K562 (cell line): ENCODE measurements around the gene YES1. TPM values are rescaled to one million over a fixed set of nuclear protein-coding genes. Genes with fewer than 3 reads are reported as not detected.

Experiments used
- BACH1 ChIP-seq: fragments of 200-800 bp; sonication (Bioruptor generic); IDR thresholded peaks from 2 replicates; pipeline ENCODE4 v1.6.1; 2016; ENCODE audit warnings: missing genetic modification characterization, missing compliant biosample characterization
- C11orf30 ChIP-seq: fragments of 450-650 bp; IDR thresholded peaks from 2 replicates; pipeline ENCODE4 v1.6.1; 2016; ENCODE audit warnings: low read depth, mild to moderate bottlenecking
- CBFA2T3 ChIP-seq: fragments of 450-650 bp; IDR thresholded peaks from 2 replicates; pipeline ENCODE4 v1.6.1; 2017
- CHD7 ChIP-seq: fragments of 200-600 bp; sonication (generic); IDR thresholded peaks from one replicate; pipeline ENCODE4 v1.6.1; 2012; ENCODE audit warnings: mild to moderate bottlenecking, low read depth, low read length, inconsistent platforms
- E4F1 ChIP-seq: fragments of 250-450 bp; sonication (Bioruptor Pico); IDR thresholded peaks from 2 replicates; pipeline ENCODE4 v1.5.0; 2021; ENCODE audit warnings: mild to moderate bottlenecking, borderline replicate concordance
- SMARCC2 ChIP-seq: fragments of 450-650 bp; IDR thresholded peaks from 2 replicates; pipeline ENCODE4 v1.6.1; 2017; ENCODE audit warnings: antibody characterized with exemption, moderate library complexity, mild to moderate bottlenecking, low read depth
- TEAD1 ChIP-seq, 2 experiments: fragments of 450-650 bp in 1 of 2; sonication (generic) in 1 of 2; formaldehyde crosslinking; IDR thresholded peaks; 2 replicates each; pipeline versions ENCODE4 v1.4.0 to v1.8.0; 2020 to 2022; ENCODE audit warnings: mild to moderate bottlenecking in 2 of 2, missing genetic modification reagents in 1 of 2
- TOE1 ChIP-seq, 2 experiments: fragments of 450-650 bp in 1 of 2; sonication (generic) in 1 of 2; formaldehyde crosslinking in 1 of 2; IDR thresholded peaks; 2 replicates each; pipeline versions ENCODE4 v1.7.1 to v1.8.0; 2016 to 2022; ENCODE audit warnings: borderline replicate concordance in 2 of 2, mild to moderate bottlenecking in 2 of 2, antibody characterized with exemption in 1 of 2, inconsistent platforms in 1 of 2, low read depth in 1 of 2, missing genetic modification reagents in 1 of 2, moderate library complexity in 1 of 2
- ZBTB49 ChIP-seq: sonication (generic); formaldehyde crosslinking; IDR thresholded peaks from 2 replicates; pipeline ENCODE4 v1.8.0; 2022; ENCODE audit warnings: missing genetic modification reagents, mild to moderate bottlenecking, borderline replicate concordance
- ZFP36 ChIP-seq: fragments of 150-350 bp; IDR thresholded peaks from 2 replicates; pipeline ENCODE4 v1.6.1; 2018; ENCODE audit warnings: low read length, low read depth; ENCODE audit not compliant: partially characterized antibody
- polyA plus RNA-seq, 8 experiments: library from polyadenylated mRNA; depleted of rRNA in 4 of 8; stranded (reverse) in 5 of 8; unstranded in 3 of 8; fragments of >200 nt; fragmentation: Nextera tagmentation in 2 of 8; fragmentation: Illumina TruSeq in 1 of 8; extraction: Ambion mirVana in 2 of 8; extraction: Trizol in 1 of 8; gene quantifications; 2 replicates each; pipeline versions ENCODE4 v1.2.1 to v1.2.3, GENCODE V29; 2011 to 2014; ENCODE audit warnings: inconsistent platforms in 1 of 8, missing spikeins in 1 of 8
- total RNA-seq, 7 experiments: library from RNA; depleted of rRNA in 6 of 7; stranded (reverse); fragments of >200 nt in 6 of 7; fragmentation: Illumina TruSeq in 2 of 7; extraction: Trizol in 2 of 7; gene quantifications; 2 replicates each; pipeline versions ENCODE4 v1.2.1 to v1.2.3, GENCODE V29; 2011 to 2021; ENCODE audit warnings: low replicate concordance in 1 of 7

YES1 gene
- total and polyA plus RNA-seq, 9 of the 15 experiments (the other 6 are each of a cell fraction or from before 2014, with no cell fraction given) = 37.2 to 115 (median 77.7) TPM

GRCh38 chr18:841647-842370, 29.8 kb upstream of the YES1 start (continued):
- TF ChIP-seq CHD7 (no peak), BACH1 (tag) (no peak), C11orf30 (peak; percentile 27; the same call in 1 of the 2 replicates), CBFA2T3 (peak; percentile 66), TEAD1 (CRISPR knock-in tag; IDR thresholded peaks at IDR 0.05) (no peak), SMARCC2 (no peak; the same call in 1 of the 2 replicates), TOE1 (IDR thresholded peaks at IDR 0.05; ENCODE audit: borderline replicate concordance) (no peak), TOE1 (CRISPR knock-in tag; IDR thresholded peaks at IDR 0.05; ENCODE audit: borderline replicate concordance, low read depth) (no peak), ZFP36 (no peak), ZBTB49 (CRISPR knock-in tag) (no peak), E4F1 (CRISPR knock-in tag) (no peak)
